PC-9 (cell line): ENCODE results near the gene MTHFD1L. TPM values are rescaled to one million over a fixed set of nuclear protein-coding genes. Genes with fewer than 3 reads are reported as not detected.

Experiments
- BruUV-seq: library from RNA; stranded (reverse); fragments of 400-500 nt; replicated peaks from 2 replicates; lab custom pipeline; 2021; lab: Mats Ljungman, UMichigan
- CTCF ChIA-PET: fragments of 300-600 bp; sonication (Branson Sonifier 250); formaldehyde crosslinking; loops from one replicate; lab custom pipeline; 2022; ENCODE audit warnings: antibody characterized with exemption; lab: Charles Lee
- POLR2A ChIA-PET: fragments of 300-600 bp; sonication (Branson Sonifier 250); formaldehyde crosslinking; loops from one replicate; lab custom pipeline; 2022; ENCODE audit warnings: antibody characterized with exemption; ENCODE audit not compliant: unreplicated experiment; lab: Charles Lee
- DNase-seq, 2 experiments: peaks; one replicate each; pipeline versions ENCODE4 v3.0.0 to v3.0.0-alpha.2; 2015 to 2022; ENCODE audit warnings: mixed read lengths in 1 of 2
- H2AFZ ChIP-seq: fragments of 200-600 bp; sonication (generic); 2 replicates; pipeline ENCODE4 v1.8.1; 2017; ENCODE audit warnings: antibody characterized with exemption
- H3F3A ChIP-seq: fragments of 200-600 bp; sonication (generic); 2 replicates; pipeline ENCODE4 v1.8.1; 2017; ENCODE audit warnings: antibody characterized with exemption, mild to moderate bottlenecking, low read depth; ENCODE audit not compliant: insufficient read depth
- H3K27ac ChIP-seq: fragments of 200-600 bp; sonication (generic); 2 replicates; pipeline ENCODE4 v1.6.1; 2016; ENCODE audit warnings: mixed run types
- H3K27me3 ChIP-seq: fragments of 200-600 bp; sonication (generic); 2 replicates; pipeline ENCODE4 v1.6.1; 2016; ENCODE audit warnings: low read depth, mixed run types; ENCODE audit not compliant: insufficient read depth
- H3K36me3 ChIP-seq: fragments of 200-600 bp; sonication (generic); 2 replicates; pipeline ENCODE4 v1.6.1; 2016; ENCODE audit warnings: low read depth, mixed run types
- H3K4me1 ChIP-seq: fragments of 200-600 bp; sonication (generic); replicated peaks from 2 replicates; pipeline ENCODE4 v1.6.1; 2016; ENCODE audit warnings: mixed run types; ENCODE audit not compliant: insufficient read depth
- H3K4me2 ChIP-seq: fragments of 200-600 bp; sonication (generic); 2 replicates; pipeline ENCODE4 v1.6.1; 2017; ENCODE audit warnings: mixed run types
- H3K4me3 ChIP-seq: fragments of 200-600 bp; sonication (generic); 2 replicates; pipeline ENCODE4 v1.6.1; 2016; ENCODE audit warnings: mixed run types
- H3K79me2 ChIP-seq: fragments of 200-600 bp; sonication (generic); 2 replicates; pipeline ENCODE4 v1.6.1; 2017; ENCODE audit warnings: low read depth, mixed run types
- H3K9me2 ChIP-seq: fragments of 200-600 bp; sonication (generic); 2 replicates; pipeline ENCODE4 v1.8.1; 2017; ENCODE audit warnings: mild to moderate bottlenecking; ENCODE audit not compliant: insufficient read depth
- H3K9me3 ChIP-seq: fragments of 200-600 bp; sonication (generic); 2 replicates; pipeline ENCODE4 v1.8.1; 2016; ENCODE audit warnings: low read depth; ENCODE audit not compliant: insufficient read depth
- H4K20me1 ChIP-seq: fragments of 200-600 bp; sonication (generic); 2 replicates; pipeline ENCODE4 v1.8.1; 2017; ENCODE audit not compliant: insufficient read depth
- CTCF ChIP-seq: fragments of 200-600 bp; sonication (generic); conservative IDR thresholded peaks from 2 replicates; pipeline ENCODE4 v1.6.1; 2017; ENCODE audit warnings: mixed run types, antibody characterized with exemption, mild to moderate bottlenecking, moderate library complexity
- EZH2 ChIP-seq: fragments of 200-600 bp; sonication (generic); IDR thresholded peaks from 2 replicates; pipeline ENCODE4 v1.8.0; 2017; ENCODE audit warnings: antibody characterized with exemption, low read depth
- intact Hi-C: fragments of 100-400 bp; cut with micrococcal nuclease; formaldehyde crosslinking; loops from one replicate; pipeline ENCODE4 v1.10.0; 2022; ENCODE audit not compliant: unreplicated experiment
- total RNA-seq: library from RNA; stranded (reverse); gene quantifications from 2 replicates; pipeline ENCODE4 v1.2.3, GENCODE V29; 2021

Gene MTHFD1L
- total RNA-seq, 1 experiment from 2014 or later: 53.3 TPM

- Histone ChIP-seq H3K4me2 (no peak overlapping the region), H3K36me3 (peaks cover 22% of the 10 kb centered on the region; the same call in 1 of the 2 replicates), H3K4me1 (no peaks in the 10 kb centered on the region), H3K27me3 (no peaks in the 10 kb centered on the region), H3K9me2 (no peaks in the 10 kb centered on the region), H3K79me2 (no peaks in the 10 kb centered on the region), H3K27ac (no peak overlapping the region), H4K20me1 (no peaks in the 10 kb centered on the region), H3K4me3 (no peak overlapping the region), H3K9me3 (no peaks in the 10 kb centered on the region), H2AFZ (no peak overlapping the region), H3F3A (no peaks in the 10 kb centered on the region)
- DNase-seq: no peak
- no TSS peak for BruUV-seq
- ChIA-PET CTCF (no interaction called here), POLR2A (no interaction called here)
- TF ChIP-seq CTCF (no peak), EZH2 (no peak)
- intact Hi-C loops: no loop called here
Observed at GRCh38 chr6:150975136-150975535, 109.6 kb downstream of the MTHFD1L start.

GRCh38 chr6:150977281-150977680 lies 111.8 kb downstream of the MTHFD1L start:
- Histone ChIP-seq H3K9me3 (no peaks in the 10 kb centered on the region), H3K9me2 (no peaks in the 10 kb centered on the region), H3K4me1 (no peaks in the 10 kb centered on the region), H3K27ac (no peak overlapping the region), H3K27me3 (no peaks in the 10 kb centered on the region), H3K79me2 (no peaks in the 10 kb centered on the region), H2AFZ (no peak overlapping the region), H4K20me1 (no peaks in the 10 kb centered on the region), H3K36me3 (peaks cover 16% of the 10 kb centered on the region; the same call in 1 of the 2 replicates), H3F3A (no peaks in the 10 kb centered on the region), H3K4me2 (no peak overlapping the region), H3K4me3 (no peak overlapping the region)
- no TSS peak for BruUV-seq
- ChIA-PET POLR2A (no interaction called here), CTCF (no interaction called here)
- DNase-seq: no peak
- intact Hi-C loops: no loop called here
- no peak for TF ChIP-seq CTCF
- no peak for TF ChIP-seq EZH2

GRCh38 chr6:150978624-150979023 lies 113.1 kb downstream of the MTHFD1L start:
- Histone ChIP-seq H3K36me3 (peaks cover 5% of the 10 kb centered on the region; the same call in 1 of the 2 replicates), H3K4me1 (no peaks in the 10 kb centered on the region), H2AFZ (no peak overlapping the region), H3K4me3 (no peak overlapping the region), H3K9me3 (no peaks in the 10 kb centered on the region), H4K20me1 (no peaks in the 10 kb centered on the region), H3K9me2 (no peaks in the 10 kb centered on the region), H3K4me2 (no peak overlapping the region), H3F3A (no peaks in the 10 kb centered on the region), H3K27me3 (no peaks in the 10 kb centered on the region), H3K79me2 (no peaks in the 10 kb centered on the region), H3K27ac (no peak overlapping the region)
- no TSS peak for BruUV-seq
- CTCF ChIA-PET: no interaction called here
- POLR2A ChIA-PET: interaction anchor here (0.5 kb wide), 1 partner anchor 211 kb away, joined by 4 read pairs; no protein-coding TSS in a partner anchor
- DNase-seq: no peak
- intact Hi-C loops: no loop called here
- no peak for TF ChIP-seq EZH2
- no peak for TF ChIP-seq CTCF
